Loucy (cell line): ENCODE data around the gene GALNT10.
A peak's percentile ranks its signal among the peaks of the same experiment; 100 is the strongest.

Experiments
- H2AFZ ChIP-seq: fragments of 200-600 bp; sonication (generic); 2 replicates; pipeline ENCODE4 v1.6.0; 2016; ENCODE audit warnings: antibody characterized with exemption, mild to moderate bottlenecking, low read length, moderate library complexity
- H3F3A ChIP-seq: fragments of 200-600 bp; 2 replicates; pipeline ENCODE4 v1.6.0; 2016; ENCODE audit warnings: antibody characterized with exemption, low read depth, mild to moderate bottlenecking
- H3K27me3 ChIP-seq: fragments of 200-600 bp; sonication (generic); 2 replicates; pipeline ENCODE4 v1.6.1; 2014; ENCODE audit warnings: low read length, mild to moderate bottlenecking; ENCODE audit not compliant: insufficient read depth, poor library complexity, severe bottlenecking
- H3K36me3 ChIP-seq: fragments of 200-600 bp; sonication (generic); 2 replicates; pipeline ENCODE4 v1.6.1; 2016; ENCODE audit warnings: low read length; ENCODE audit not compliant: insufficient read depth
- H3K4me1 ChIP-seq: fragments of 200-600 bp; sonication (generic); 2 replicates; pipeline ENCODE4 v1.5.1; 2014; ENCODE audit warnings: low read length, mild to moderate bottlenecking; ENCODE audit not compliant: insufficient read depth, poor library complexity, severe bottlenecking
- H3K4me2 ChIP-seq: fragments of 200-600 bp; sonication (generic); 2 replicates; pipeline ENCODE4 v1.6.0; 2014; ENCODE audit warnings: antibody characterized with exemption, low read length, low read depth, mild to moderate bottlenecking; ENCODE audit not compliant: poor library complexity, severe bottlenecking
- H3K4me3 ChIP-seq: fragments of 200-600 bp; sonication (generic); 2 replicates; pipeline ENCODE4 v1.5.1; 2014; ENCODE audit warnings: low read length, mild to moderate bottlenecking, mixed read lengths; ENCODE audit not compliant: poor library complexity, severe bottlenecking
- H3K79me2 ChIP-seq: fragments of 200-600 bp; sonication (generic); 2 replicates; pipeline ENCODE4 v1.6.1; 2014; ENCODE audit warnings: low read length; ENCODE audit not compliant: insufficient read depth
- H3K9ac ChIP-seq: fragments of 200-600 bp; sonication (generic); 2 replicates; pipeline ENCODE4 v1.6.0; 2014; ENCODE audit warnings: mild to moderate bottlenecking, low read depth, low read length, moderate library complexity; ENCODE audit not compliant: poor library complexity, severe bottlenecking
- H3K9me2 ChIP-seq: fragments of 200-600 bp; sonication (generic); replicated peaks from 2 replicates; pipeline ENCODE4 v1.6.1; 2016; ENCODE audit warnings: low read depth, low read length, mixed read lengths
- H3K9me3 ChIP-seq: fragments of 200-600 bp; sonication (generic); 2 replicates; pipeline ENCODE4 v1.6.1; 2014; ENCODE audit warnings: mild to moderate bottlenecking, antibody characterized with exemption, low read length, low read depth; ENCODE audit not compliant: insufficient read depth
- H4K20me1 ChIP-seq: fragments of 200-600 bp; sonication (generic); 2 replicates; pipeline ENCODE4 v1.6.0; 2014; ENCODE audit warnings: antibody characterized with exemption, low read length, mild to moderate bottlenecking; ENCODE audit not compliant: insufficient read depth, poor library complexity, severe bottlenecking
- EZH2phosphoT487 ChIP-seq: fragments of 200-600 bp; IDR thresholded peaks from 2 replicates; pipeline ENCODE4 v1.6.1; 2018; ENCODE audit warnings: antibody characterized with exemption, mild to moderate bottlenecking, moderate library complexity, borderline replicate concordance
- TF ChIP-seq, protein P1 (sequence below): fragments of 200-600 bp; sonication (generic); conservative IDR thresholded peaks from 2 replicates; pipeline ENCODE4 v1.5.1; 2014; ENCODE audit warnings: mild to moderate bottlenecking, antibody characterized with exemption, low read length

The GALNT10 gene

DNA sequence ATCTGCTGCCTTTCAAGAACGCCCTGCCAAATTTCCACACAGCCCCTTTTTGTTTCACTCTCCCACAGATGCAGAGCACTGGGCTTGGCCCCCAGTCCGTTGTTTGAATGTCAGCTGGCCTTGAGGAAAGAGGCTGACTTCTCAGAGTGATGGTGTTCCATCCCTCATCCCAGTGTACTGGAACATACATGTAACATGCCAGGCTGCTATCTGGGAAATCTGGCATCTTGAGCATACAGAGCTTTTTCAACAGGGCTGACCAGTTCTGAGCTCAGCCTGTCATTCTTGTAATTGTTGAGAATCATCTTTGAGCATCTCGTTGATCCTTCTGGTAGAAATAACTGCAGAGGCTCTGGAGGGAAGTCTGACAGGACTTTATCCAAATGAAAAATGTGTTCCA lies 2.8 kb downstream of the GALNT10 start:
- H3K9ac ChIP-seq = no peak overlapping the region
- H2AFZ ChIP-seq = no peak overlapping the region
- peaks cover 29% of the 10 kb centered on the region for H3K4me1 ChIP-seq
- H3K27me3 ChIP-seq = no peaks in the 10 kb centered on the region
- no peak overlapping the region for H3K4me3 ChIP-seq
- no peaks in the 10 kb centered on the region for H3K9me2 ChIP-seq
- no peaks in the 10 kb centered on the region for H4K20me1 ChIP-seq
- peak overlapping the region; percentile 76 for H3K4me2 ChIP-seq
- peaks cover 28% of the 10 kb centered on the region for H3K79me2 ChIP-seq
- no peaks in the 10 kb centered on the region for H3F3A ChIP-seq
- TF ChIP-seq, protein P1, sequence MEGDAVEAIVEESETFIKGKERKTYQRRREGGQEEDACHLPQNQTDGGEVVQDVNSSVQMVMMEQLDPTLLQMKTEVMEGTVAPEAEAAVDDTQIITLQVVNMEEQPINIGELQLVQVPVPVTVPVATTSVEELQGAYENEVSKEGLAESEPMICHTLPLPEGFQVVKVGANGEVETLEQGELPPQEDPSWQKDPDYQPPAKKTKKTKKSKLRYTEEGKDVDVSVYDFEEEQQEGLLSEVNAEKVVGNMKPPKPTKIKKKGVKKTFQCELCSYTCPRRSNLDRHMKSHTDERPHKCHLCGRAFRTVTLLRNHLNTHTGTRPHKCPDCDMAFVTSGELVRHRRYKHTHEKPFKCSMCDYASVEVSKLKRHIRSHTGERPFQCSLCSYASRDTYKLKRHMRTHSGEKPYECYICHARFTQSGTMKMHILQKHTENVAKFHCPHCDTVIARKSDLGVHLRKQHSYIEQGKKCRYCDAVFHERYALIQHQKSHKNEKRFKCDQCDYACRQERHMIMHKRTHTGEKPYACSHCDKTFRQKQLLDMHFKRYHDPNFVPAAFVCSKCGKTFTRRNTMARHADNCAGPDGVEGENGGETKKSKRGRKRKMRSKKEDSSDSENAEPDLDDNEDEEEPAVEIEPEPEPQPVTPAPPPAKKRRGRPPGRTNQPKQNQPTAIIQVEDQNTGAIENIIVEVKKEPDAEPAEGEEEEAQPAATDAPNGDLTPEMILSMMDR = no peak
- no peak for TF ChIP-seq EZH2phosphoT487
- no peaks in the 10 kb centered on the region for H3K36me3 ChIP-seq
- H3K9me3 ChIP-seq = no peaks in the 10 kb centered on the region

DNA sequence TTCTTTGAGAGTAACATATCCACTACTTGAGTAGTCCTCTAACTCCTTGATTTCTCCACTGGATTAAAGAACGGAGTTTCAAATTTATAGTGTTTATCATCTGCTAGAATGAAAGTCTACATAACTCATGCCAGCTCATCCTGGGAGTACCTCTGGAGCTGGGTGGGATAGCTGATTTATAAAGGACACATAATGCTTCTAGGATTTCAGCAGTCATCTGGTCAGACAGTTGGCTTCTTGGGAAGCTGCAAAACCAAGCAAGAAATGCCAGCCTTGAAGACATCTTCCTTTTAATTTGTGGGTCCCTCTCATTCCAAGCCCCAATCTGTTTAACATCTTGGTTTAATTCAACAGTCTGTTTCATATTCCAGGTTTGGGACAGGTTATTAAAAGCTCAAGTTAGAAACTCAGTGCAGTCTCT lies 3.2 kb downstream of the GALNT10 start:
- Histone ChIP-seq H3K9me3 (no peaks in the 10 kb centered on the region), H3K4me2 (peak overlapping the region; percentile 76), H3K9ac (no peak overlapping the region), H3K4me3 (no peak overlapping the region), H4K20me1 (no peaks in the 10 kb centered on the region), H2AFZ (no peak overlapping the region), H3K36me3 (no peaks in the 10 kb centered on the region), H3K4me1 (peaks cover 34% of the 10 kb centered on the region), H3F3A (no peaks in the 10 kb centered on the region), H3K79me2 (peaks cover 31% of the 10 kb centered on the region), H3K9me2 (no peaks in the 10 kb centered on the region), H3K27me3 (no peaks in the 10 kb centered on the region)
- no peak for TF ChIP-seq EZH2phosphoT487
- TF ChIP-seq, protein P1 = no peak

DNA sequence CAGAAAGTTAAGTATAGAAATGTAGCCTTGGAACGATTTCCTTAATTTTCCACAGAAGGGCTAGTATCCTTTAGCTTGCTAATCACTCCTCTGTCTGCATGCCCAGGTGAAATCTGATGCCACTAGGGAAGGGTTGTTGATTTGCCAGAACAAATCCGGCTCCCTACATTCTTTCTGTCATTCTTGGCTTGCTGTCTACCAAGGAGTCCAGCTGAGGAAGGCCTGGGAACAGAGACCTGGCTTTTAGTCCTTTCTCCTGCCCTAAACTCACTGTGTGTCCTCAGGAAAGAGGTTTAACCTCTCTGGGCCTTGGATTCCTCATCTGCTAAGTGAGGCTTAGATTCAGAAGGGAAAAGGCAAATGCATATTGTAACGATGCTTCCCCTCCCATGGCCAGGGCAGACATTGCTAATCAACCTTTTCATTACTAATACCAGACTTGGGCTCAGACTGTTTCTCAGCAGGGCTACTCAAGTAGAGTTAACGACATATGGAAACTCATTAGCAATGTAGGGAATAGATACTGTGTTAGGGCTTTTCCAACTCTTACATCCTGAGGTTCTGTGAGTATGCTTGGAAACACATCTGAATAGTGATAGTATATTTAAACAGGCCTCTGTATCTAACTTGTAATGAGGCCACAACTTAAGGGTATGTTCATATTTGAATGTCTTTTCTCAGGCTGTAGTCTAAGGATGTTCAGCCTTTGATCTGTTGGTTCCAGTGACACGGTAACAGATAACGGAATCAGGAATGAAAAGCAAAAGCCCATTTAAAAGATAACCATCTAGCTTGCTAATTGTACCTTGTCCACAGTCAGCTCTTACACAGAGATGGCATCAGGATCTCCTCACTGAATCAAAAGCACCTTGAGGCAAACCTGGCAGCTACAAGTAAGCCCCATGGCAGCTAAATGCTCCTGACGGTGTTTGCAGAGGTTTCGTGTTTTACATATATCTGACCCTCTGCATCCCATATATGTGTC lies 4.1 kb downstream of the GALNT10 start:
- Histone ChIP-seq H3K9me3 (no peaks in the 10 kb centered on the region), H3K27me3 (no peaks in the 10 kb centered on the region), H3K36me3 (no peaks in the 10 kb centered on the region), H3K4me3 (no peak overlapping the region), H3K4me2 (peak overlapping the region; percentile 76), H3K9ac (no peak overlapping the region), H4K20me1 (no peaks in the 10 kb centered on the region), H3K4me1 (peaks cover 41% of the 10 kb centered on the region), H3F3A (no peaks in the 10 kb centered on the region), H3K79me2 (peaks cover 37% of the 10 kb centered on the region), H3K9me2 (no peaks in the 10 kb centered on the region), H2AFZ (no peak overlapping the region)
- TF ChIP-seq, protein P1 = no peak
- TF ChIP-seq EZH2phosphoT487 = no peak
